Tibial nerve (tissue), 4 donors: ENCODE data around the gene PLEKHG4B.

Experiments
- CTCF ChIP-seq, 5 experiments: fragments of 200-600 bp in 3 of 5; fragments of 450-650 bp in 2 of 5; sonication (generic) in 3 of 5; IDR thresholded peaks; one replicate each; pipeline ENCODE4 v1.5.1; 2016 to 2019; ENCODE audit warnings: antibody characterized with exemption in 5 of 5, mild to moderate bottlenecking in 3 of 5, moderate library complexity in 2 of 5
- EP300 ChIP-seq, 2 donors: sonication (generic); formaldehyde crosslinking; IDR thresholded peaks; one replicate each; pipeline ENCODE4 v1.6.1; 2017; ENCODE audit warnings: antibody characterized with exemption in 2 of 2, mild to moderate bottlenecking in 1 of 2
- POLR2A ChIP-seq, 2 donors: fragments of 450-650 bp; IDR thresholded peaks; one replicate each; pipeline ENCODE4 v1.6.1; 2017; ENCODE audit warnings: antibody characterized with exemption in 2 of 2, mild to moderate bottlenecking in 2 of 2, moderate library complexity in 2 of 2

- TF ChIP-seq CTCF (IDR thresholded peaks at IDR 0.05): no peak
- TF ChIP-seq POLR2A (IDR thresholded peaks at IDR 0.05): no peak
- no peak for TF ChIP-seq EP300 (IDR thresholded peaks at IDR 0.05)
Observed at GRCh38 chr5:159448-160172, 67.6 kb downstream of the PLEKHG4B start.
